ENCODE data around the gene MEGF6.

The MEGF6 gene, protein sequence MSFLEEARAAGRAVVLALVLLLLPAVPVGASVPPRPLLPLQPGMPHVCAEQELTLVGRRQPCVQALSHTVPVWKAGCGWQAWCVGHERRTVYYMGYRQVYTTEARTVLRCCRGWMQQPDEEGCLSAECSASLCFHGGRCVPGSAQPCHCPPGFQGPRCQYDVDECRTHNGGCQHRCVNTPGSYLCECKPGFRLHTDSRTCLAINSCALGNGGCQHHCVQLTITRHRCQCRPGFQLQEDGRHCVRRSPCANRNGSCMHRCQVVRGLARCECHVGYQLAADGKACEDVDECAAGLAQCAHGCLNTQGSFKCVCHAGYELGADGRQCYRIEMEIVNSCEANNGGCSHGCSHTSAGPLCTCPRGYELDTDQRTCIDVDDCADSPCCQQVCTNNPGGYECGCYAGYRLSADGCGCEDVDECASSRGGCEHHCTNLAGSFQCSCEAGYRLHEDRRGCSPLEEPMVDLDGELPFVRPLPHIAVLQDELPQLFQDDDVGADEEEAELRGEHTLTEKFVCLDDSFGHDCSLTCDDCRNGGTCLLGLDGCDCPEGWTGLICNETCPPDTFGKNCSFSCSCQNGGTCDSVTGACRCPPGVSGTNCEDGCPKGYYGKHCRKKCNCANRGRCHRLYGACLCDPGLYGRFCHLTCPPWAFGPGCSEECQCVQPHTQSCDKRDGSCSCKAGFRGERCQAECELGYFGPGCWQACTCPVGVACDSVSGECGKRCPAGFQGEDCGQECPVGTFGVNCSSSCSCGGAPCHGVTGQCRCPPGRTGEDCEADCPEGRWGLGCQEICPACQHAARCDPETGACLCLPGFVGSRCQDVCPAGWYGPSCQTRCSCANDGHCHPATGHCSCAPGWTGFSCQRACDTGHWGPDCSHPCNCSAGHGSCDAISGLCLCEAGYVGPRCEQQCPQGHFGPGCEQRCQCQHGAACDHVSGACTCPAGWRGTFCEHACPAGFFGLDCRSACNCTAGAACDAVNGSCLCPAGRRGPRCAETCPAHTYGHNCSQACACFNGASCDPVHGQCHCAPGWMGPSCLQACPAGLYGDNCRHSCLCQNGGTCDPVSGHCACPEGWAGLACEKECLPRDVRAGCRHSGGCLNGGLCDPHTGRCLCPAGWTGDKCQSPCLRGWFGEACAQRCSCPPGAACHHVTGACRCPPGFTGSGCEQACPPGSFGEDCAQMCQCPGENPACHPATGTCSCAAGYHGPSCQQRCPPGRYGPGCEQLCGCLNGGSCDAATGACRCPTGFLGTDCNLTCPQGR (N-terminal part only)

DNA sequence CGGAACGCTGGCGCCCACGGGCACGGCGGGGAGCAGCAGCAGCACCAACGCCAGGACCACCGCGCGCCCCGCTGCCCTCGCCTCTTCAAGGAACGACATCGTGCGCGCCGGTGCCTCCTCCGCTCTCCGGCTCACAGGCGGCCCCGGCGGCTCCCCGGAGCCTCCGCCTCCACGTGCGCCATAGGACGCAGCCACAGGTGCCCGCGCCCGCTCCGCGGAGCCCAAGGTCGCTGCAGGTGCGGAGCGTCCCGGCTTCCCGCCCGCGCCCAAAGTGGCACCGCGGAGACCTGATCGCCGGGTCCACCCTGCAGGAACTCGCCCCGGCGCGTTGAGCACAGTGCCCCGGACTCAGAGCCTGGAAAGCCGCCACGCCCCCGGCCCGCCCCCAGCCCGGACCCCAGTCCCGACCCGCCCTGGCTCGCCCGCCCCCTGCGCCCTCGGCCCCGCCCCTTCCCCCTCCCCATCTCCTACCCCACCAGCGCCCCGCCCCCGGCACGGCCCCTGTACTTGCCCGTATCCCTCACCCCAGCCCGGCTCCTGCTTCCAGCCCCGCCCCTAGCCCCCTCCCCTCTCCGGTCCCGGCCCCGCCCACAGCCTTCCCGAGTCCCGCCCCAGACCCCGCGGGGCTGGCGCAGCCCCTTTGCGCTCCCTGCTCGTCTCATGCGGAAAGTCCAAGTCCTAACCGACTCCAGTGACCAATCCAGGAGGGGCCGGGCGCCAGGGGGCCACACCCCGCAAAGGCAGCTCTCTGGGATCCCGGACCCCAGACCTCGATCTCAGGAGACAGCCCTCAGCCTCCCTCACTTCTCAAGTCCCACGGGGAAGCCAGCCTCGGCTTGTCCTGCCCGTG is at the start of gene MEGF6:
Gene MEGF6 (minus strand): TSS at position 339 of the 850 bp plus-strand sequence. CDS start 240 bp downstream, at position 99.
- peak; percentile 37 for DNase-seq (ENCODE audit: low read depth)

- no peak for DNase-seq (ENCODE audit: low read depth)
Measured at GRCh38 chr1:3660704-3661103, 49.4 kb upstream of the MEGF6 start.

- DNase-seq (ENCODE audit: low read depth) = no peak
Measured at GRCh38 chr1:3659093-3659492, 47.8 kb upstream of the MEGF6 start.

DNA sequence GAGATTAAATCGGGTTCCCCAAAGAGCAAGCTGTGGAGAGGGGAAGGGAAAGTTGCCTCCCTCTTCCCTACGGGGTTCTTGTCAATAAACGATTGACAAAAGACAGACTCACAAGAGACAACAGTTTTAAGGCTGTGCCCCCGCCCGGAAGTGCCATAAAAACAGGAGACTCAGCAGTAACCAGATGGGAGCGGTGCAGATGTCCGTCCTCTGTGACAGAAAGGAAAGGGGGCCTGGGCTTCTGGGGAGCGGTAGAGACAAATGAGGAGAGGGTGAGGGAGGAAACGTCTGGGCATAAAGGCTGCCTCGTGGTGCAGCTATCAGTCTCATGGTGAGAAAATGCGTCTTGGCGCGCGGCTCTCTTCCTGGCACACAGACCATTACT is 46.9 kb upstream of the MEGF6 start:
- no peak for DNase-seq (ENCODE audit: low read depth)

DNA sequence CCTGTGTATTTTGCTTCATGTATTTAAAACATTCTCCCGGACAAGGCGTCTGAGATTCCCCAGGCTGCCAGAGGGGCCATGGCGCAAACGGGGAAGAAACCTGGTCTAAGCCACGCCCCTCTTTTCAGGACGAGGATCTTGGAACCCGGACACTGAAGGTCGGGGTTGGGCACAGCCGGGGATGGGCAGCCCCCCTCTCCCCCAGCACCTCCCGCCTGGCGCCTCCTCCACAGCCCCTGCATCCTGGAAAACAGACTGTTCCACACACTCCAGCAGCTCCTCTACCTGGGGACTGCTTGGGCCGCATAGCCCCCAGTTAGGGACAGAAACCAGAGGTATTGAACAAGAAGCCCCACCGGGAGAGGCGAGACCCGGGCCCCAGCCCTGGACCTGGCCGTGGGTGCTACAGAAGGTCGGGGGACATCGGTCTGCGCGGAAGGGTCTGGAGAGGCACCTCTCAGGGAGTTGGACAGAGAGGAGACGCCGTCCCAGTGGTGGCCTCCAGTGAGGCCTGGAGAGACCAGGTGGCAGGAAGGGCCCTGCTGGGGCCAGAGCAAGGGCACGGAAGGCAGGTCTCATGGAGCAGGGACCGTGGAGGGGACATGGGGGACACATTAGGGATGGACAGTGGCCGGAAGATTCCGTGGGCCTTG is 46.4 kb upstream of the MEGF6 start:
- no peak for DNase-seq (ENCODE audit: low read depth)

DNA sequence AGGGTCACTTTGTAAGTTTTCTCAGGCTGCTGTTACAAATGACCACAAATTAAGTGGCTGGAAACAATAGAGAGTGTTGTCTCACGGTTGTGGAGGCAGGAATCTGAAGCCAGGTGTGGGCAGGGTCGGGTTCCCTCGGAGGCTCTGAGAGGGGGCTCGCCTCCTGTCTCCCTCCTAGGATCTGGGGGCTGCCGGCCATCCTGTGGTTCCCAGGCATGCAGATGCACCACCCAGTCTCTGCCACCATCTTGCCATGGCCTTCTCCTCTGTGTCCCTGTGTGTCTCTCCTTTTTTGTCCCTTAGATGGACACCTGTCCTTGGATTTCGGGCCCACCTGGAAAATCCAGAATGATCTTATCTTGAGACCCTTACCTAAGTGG is 45.8 kb upstream of the MEGF6 start:
- no peak for DNase-seq (ENCODE audit: low read depth)

DNA sequence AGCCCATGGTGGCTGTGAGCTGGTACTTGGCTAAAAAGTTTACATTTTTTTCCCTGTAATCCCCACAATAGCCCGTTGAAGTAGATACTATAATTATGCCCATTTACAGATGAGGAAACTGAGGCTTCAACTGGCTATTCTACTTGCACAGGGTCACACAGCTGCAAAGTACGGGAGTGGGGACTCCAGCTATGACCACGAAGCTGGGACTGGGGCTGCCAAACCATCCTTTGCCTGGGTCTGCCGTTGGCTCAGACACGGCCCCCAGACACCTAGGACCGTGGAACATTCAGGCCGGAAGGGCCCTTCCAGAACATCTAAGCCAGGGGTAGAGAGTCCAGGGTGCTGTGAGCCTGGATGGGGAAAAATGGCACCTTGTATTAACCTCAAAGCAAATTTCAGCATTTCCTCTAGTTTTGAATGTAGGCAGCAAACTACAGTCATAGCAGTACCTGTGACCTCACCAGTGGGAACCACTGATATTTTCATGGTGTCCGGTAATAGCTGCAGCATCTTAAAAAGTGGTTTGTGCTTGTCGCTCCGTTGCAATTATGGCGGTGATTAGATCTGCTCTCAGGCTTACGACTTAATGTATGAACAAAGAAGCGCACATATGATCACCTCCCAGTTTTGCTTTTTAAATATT is 45.3 kb upstream of the MEGF6 start:
- DNase-seq (ENCODE audit: low read depth) = no peak

- DNase-seq (ENCODE audit: low read depth) = no peak
Measured at GRCh38 chr1:3654549-3655281, 43.4 kb upstream of the MEGF6 start.

- no peak for DNase-seq (ENCODE audit: low read depth)
Measured at GRCh38 chr1:3653286-3653618, 41.9 kb upstream of the MEGF6 start.

GRCh38 chr1:3652548-3653285 is 41.4 kb upstream of the MEGF6 start:
- DNase-seq (ENCODE audit: low read depth) = no peak

DNA sequence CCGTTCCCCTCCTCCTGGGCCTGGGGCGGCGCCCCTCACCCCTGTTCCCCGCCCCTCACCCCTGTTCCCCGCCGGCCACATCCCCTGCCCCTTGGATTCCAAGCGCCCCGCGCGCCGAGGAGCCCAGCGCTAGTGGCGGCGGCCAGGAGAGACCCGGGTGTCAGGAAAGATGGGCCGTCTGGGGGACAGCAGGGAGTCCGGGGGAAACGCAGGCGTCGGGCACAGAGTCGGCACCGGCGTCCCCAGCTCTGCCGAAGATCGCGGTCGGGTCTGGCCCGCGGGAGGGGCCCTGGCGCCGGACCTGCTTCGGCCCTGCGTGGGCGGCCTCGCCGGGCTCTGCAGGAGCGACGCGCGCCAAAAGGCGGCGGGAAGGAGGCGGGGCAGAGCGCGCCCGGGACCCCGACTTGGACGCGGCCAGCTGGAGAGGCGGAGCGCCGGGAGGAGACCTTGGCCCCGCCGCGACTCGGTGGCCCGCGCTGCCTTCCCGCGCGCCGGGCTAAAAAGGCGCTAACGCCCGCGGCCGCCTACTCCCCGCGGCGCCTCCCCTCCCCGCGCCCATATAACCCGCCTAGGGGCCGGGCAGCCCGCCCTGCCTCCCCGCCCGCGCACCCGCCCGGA is 40.7 kb upstream of the MEGF6 start, which contains the start of gene TP73:
Gene TP73 (plus strand): TSS at position 587 of the 618 bp plus-strand sequence. CDS start 29,850 bp downstream, outside the sequence.
- no peak for DNase-seq (ENCODE audit: low read depth)

DNA sequence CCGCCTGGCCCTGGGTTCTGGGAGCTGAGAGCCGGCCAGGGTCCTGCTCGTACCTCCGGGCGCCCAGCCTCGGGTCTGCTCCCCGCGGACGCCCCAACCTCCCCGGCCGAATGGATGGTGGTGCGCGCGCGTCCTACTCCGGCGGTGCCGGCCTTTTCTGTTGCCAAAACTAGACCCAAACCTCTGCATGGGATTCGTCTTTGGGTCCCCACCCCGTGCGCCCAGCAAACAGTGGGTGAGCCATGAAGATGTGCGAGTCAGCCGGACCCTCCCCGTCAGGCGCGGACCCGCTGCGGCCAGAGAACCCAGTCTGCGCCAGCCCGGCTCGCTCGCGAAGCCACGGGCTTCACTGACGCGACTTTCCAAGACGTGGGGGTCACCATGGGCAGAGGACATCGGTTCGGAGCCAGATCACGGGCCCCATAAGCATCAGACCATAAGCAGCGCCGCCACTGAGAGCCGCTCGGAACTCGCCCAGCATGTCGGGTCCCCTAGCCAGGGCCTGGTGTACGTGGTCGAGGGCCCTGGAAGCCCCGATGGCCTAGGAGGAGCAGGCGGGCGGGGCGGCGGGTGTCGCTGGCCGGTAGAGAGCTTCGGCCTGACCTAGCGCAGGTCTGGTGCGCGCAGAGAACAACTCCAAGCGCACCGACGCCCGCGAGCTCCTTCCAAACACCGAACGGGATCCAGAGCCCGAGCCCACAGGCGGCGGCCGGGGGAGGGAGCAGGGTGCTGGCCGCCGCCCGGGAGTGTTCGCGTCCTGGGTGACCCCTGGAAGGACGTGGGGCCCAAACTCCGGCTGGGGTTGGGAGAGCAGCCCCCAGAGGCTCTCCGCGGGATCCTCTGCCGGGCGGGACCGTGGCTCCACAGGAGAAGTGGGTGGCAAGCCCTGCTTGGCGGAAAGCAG is 40.0 kb upstream of the MEGF6 start:
- DNase-seq (ENCODE audit: low read depth) = no peak

GRCh38 chr1:3650248-3651025 is 39.1 kb upstream of the MEGF6 start:
- no peak for DNase-seq (ENCODE audit: low read depth)

GRCh38 chr1:3649342-3650247 is 38.3 kb upstream of the MEGF6 start, which contains the start of gene WRAP73:
TSS of gene WRAP73 (minus strand) at chr1:3650103. CDS start at chr1:3649999, 104 bp downstream.
- DNase-seq (ENCODE audit: low read depth) = peak; percentile 90

DNA sequence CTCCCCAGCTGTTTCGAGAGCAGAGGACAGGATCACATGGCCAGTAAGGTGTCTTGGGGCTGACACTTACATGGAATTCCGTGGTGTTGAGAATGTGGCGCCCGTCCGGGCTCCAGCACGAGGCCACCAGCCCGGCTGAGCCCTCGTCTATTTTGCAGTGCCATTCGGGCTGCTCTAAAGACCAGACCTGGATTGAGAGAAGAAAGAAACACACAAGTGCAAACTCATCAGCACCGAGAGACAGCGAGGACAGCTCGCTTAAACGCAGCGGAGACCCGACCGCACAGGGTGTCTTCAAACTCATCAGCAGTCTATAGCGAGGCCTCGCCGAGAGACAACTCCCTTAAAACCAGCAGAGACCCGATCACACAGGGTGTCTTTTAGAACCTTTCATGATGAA is 35.3 kb upstream of the MEGF6 start:
- no peak for DNase-seq (ENCODE audit: low read depth)

Measured in ELR (cell line).